SJSA1 (cell line): ENCODE results near the gene KNOP1. TPM values are rescaled to one million over a fixed set of nuclear protein-coding genes. Genes with fewer than 3 reads are reported as not detected.

Experiments
- DNase-seq, 2 experiments: peaks; one replicate each; pipeline ENCODE4 v3.0.0-alpha.2; 2015 to 2020; ENCODE audit warnings: low spot score in 2 of 2, low read depth in 1 of 2
- H3K27ac ChIP-seq: fragments of 250-450 bp; sonication (Bioruptor Pico); 2 replicates; pipeline ENCODE4 v1.5.1; 2020; ENCODE audit warnings: mild to moderate bottlenecking, moderate library complexity
- H3K27me3 ChIP-seq: fragments of 250-450 bp; sonication (Bioruptor Pico); replicated peaks from 2 replicates; pipeline ENCODE4 v1.5.1; 2020; ENCODE audit warnings: mild to moderate bottlenecking, moderate library complexity
- H3K36me3 ChIP-seq: fragments of 250-450 bp; sonication (Bioruptor Pico); 2 replicates; pipeline ENCODE4 v1.5.1; 2020; ENCODE audit warnings: mild to moderate bottlenecking
- H3K4me1 ChIP-seq: fragments of 250-450 bp; sonication (Bioruptor Pico); replicated peaks from 2 replicates; pipeline ENCODE4 v1.6.1; 2021; ENCODE audit warnings: mild to moderate bottlenecking
- H3K4me3 ChIP-seq: fragments of 250-450 bp; sonication (Bioruptor Pico); 2 replicates; pipeline ENCODE4 v1.5.1; 2020; ENCODE audit warnings: mild to moderate bottlenecking
- H3K9me3 ChIP-seq: fragments of 250-450 bp; sonication (Bioruptor Pico); replicated peaks from 2 replicates; pipeline ENCODE4 v1.5.1; 2020; ENCODE audit warnings: mild to moderate bottlenecking
- total RNA-seq: library from RNA; depleted of rRNA; stranded (reverse); fragments of >200 nt; shearing (Covaris generic); gene quantifications from 2 replicates; pipeline ENCODE4 v1.2.3, GENCODE V29; 2014; rRNA removed

Gene KNOP1, protein sequence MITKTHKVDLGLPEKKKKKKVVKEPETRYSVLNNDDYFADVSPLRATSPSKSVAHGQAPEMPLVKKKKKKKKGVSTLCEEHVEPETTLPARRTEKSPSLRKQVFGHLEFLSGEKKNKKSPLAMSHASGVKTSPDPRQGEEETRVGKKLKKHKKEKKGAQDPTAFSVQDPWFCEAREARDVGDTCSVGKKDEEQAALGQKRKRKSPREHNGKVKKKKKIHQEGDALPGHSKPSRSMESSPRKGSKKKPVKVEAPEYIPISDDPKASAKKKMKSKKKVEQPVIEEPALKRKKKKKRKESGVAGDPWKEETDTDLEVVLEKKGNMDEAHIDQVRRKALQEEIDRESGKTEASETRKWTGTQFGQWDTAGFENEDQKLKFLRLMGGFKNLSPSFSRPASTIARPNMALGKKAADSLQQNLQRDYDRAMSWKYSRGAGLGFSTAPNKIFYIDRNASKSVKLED
- total RNA-seq: 23.1 and 46.2 TPM in 2 replicates

DNA sequence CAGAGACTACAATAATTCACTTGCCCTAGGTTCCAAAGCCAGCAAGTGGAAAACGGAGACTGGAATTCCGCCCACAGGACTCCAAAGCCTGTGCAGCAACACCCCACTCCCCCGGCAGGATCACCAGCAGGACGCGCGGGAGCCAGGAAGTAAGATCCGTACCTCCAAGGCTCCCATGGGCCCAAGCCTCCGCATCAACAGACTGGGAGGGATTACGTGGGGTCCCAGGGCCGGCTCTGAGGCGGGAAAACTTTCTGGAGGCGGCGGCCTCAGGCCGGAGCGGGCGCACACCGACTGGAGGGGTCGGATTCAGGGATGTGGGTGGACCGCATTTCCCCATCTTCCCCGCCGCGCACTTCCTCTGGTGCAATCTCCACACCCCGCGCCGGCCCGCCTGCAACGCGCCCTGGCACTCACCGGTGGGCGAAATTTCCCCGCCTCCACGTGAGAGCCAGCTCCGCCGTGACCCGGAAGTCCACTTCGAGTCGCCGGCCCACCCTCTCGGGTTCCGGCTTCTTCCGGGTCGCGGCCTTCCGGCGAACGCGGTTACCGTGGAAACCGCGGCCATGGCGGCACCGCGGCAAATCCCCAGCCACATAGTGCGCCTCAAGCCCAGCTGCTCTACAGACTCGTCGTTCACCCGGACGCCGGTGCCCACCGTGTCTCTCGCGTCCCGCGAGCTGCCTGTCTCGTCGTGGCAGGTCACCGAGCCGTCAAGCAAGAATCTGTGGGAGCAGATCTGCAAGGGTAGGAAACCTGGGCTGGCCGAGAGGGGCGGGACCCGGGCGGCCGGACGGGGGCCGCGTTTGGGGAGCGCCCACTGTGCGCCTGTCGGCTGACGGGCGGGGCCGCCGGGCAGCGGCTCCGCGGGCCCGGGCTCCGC lies at the start of gene KNOP1, which contains the start of gene IQCK:
Gene KNOP1 (minus strand): TSS at position 487 of the 883 bp plus-strand sequence. CDS start 3,192 bp downstream, outside the sequence.
Gene IQCK (plus strand): TSS at position 531 of the 883 bp plus-strand sequence. CDS start 36 bp downstream, at position 567.
- H3K27me3 ChIP-seq: no peaks in the 10 kb centered on the region
- peak; percentile 90 to 91 for DNase-seq
- peak within 1 kb of the TSS; percentile 76 for H3K27ac ChIP-seq
- H3K36me3 ChIP-seq: peaks cover 32% of the 10 kb centered on the region
- H3K4me1 ChIP-seq: peaks cover 14% of the 10 kb centered on the region
- H3K4me3 ChIP-seq: peak within 1 kb of the TSS; percentile 89
- no peaks in the 10 kb centered on the region for H3K9me3 ChIP-seq

DNA sequence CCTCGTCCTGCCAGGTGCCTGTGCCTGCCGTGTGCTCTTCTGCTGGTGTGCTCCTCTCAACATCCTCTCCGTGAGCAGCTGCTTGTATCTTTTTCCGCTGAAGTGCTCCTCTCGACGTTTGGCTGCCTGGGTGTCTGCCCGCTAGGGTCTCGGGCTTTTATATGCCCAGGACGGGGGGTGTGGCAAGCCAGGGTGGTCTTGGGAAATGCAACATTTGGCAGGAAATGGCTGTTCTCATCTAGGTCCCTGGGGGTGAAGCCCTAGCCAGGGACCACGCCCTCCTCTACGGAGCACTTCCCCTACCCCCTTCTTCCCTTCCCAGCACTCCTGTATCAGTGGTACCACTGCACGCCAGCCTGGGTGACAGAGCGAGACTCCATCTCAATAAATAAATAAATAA lies 49.5 kb upstream of the KNOP1 start:
- no peak overlapping the region for H3K4me3 ChIP-seq
- no peak overlapping the region for H3K27ac ChIP-seq
- H3K36me3 ChIP-seq: no peaks in the 10 kb centered on the region
- no peaks in the 10 kb centered on the region for H3K27me3 ChIP-seq
- no peaks in the 10 kb centered on the region for H3K4me1 ChIP-seq
- DNase-seq: peak in 1 of 2 experiments; percentile 31
- H3K9me3 ChIP-seq: no peaks in the 10 kb centered on the region

DNA sequence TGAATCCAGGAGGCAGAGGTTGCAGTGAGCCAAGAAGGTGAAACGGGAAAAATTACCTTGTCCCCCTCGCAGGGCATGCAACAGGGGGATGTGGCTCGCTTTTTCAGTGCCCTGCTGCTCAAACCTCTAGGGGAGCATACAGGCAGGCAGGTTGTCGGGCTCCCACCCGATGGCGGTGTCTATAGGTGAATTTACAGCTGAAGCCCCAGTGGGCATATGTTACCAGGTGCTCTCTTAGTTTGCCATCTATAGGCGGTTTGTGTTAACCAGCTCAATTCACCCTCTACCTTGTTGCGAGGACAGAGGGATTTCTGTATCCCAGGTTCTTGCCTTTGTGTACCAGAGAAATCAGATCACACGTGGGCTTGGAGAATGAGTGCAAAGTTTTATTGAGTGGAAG lies 49.0 kb upstream of the KNOP1 start:
- no peaks in the 10 kb centered on the region for H3K4me1 ChIP-seq
- no peaks in the 10 kb centered on the region for H3K9me3 ChIP-seq
- no peaks in the 10 kb centered on the region for H3K36me3 ChIP-seq
- H3K27ac ChIP-seq: no peak overlapping the region
- no peak overlapping the region for H3K4me3 ChIP-seq
- no peaks in the 10 kb centered on the region for H3K27me3 ChIP-seq
- DNase-seq: no peak

DNA sequence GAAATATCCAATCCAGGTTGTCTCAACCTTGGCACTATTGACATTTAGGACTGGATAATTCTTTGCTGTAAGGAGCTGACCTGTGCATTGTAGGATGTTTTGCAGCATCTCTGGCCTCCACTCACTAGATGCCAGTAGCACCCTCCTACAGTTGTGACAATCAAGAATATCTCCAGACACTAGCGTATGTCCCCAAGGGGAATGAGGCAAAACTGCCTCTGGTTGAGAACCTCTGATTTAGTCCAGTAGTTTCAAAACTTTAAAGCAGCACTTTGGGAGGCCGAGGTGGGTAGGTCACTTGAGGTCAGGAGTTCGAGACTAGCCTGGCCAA lies 48.5 kb upstream of the KNOP1 start:
- no peak overlapping the region for H3K27ac ChIP-seq
- no peaks in the 10 kb centered on the region for H3K36me3 ChIP-seq
- no peak for DNase-seq
- no peak overlapping the region for H3K4me3 ChIP-seq
- no peaks in the 10 kb centered on the region for H3K9me3 ChIP-seq
- no peaks in the 10 kb centered on the region for H3K27me3 ChIP-seq
- H3K4me1 ChIP-seq: no peaks in the 10 kb centered on the region

DNA sequence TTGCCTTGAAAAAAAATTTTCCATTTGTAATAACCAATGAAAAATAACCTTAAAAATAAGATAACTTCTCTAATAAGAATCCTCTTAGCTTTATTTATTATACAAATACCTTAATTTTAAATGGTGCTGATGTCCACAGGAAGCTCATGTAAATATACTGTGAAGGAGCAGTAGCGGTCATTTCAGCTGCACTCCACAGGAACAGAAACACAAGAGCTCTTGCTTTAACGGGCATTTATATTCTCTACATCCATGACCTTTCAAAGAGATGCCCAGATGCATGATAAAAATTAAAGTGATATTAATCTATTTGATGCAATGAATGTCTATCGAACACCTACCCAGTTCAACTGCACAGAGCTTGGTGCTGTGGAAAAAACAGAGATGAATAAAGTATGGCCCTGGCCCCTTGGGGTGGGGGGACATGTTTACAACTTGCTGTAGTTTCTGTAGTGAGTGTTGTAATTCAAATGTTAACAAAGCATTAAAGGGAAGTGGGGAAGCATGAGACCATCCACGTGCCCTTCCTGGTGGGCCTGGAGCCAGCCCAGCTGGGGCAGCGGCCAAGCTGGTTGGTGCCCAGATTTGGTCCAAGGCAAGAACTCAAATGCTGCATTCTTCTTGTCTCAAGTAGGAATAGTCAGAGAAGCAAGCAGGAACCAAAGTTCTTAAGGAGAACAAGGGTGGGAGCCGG lies 48.0 kb upstream of the KNOP1 start:
- Histone ChIP-seq H3K9me3 (no peaks in the 10 kb centered on the region), H3K27me3 (no peaks in the 10 kb centered on the region), H3K36me3 (no peaks in the 10 kb centered on the region), H3K4me3 (no peak overlapping the region), H3K27ac (no peak overlapping the region), H3K4me1 (no peaks in the 10 kb centered on the region)
- no peak for DNase-seq

DNA sequence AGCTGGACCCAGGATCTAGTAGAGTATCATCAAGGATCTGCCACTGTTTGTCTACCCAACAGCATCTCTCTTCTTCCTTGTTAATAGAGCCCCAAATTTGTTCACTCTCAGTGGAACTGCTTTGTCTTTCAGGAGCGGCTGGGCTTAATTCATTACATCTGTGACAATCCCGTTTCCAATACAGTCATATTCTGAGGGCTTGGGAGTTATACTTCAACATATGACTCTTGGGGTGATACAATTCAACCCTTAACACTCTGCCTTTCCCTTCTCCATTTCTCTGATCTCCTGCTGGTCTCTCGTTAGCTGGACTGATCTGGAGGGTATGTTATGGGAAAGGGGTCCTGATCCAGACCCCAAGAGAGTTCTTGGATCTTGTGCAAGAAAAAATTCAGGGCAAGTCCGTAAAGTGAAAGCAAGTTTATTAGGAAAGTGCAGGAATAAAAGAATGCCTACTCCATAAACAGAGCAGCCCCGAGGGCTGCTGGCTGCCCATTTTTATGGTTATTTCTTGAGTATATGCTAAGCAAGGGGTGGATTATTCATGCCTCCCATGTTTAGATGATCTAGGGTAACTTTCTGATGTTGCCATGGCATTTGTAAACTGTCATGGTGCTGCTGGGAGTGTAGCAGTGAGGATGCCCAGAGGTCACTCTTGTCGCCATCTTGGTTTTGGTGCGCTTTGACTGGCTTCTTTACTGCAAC lies 42.5 kb upstream of the KNOP1 start:
- H3K27ac ChIP-seq: no peak overlapping the region
- H3K27me3 ChIP-seq: no peaks in the 10 kb centered on the region
- H3K4me3 ChIP-seq: no peak overlapping the region
- DNase-seq: no peak
- no peaks in the 10 kb centered on the region for H3K9me3 ChIP-seq
- no peaks in the 10 kb centered on the region for H3K36me3 ChIP-seq
- peaks cover 30% of the 10 kb centered on the region for H3K4me1 ChIP-seq

DNA sequence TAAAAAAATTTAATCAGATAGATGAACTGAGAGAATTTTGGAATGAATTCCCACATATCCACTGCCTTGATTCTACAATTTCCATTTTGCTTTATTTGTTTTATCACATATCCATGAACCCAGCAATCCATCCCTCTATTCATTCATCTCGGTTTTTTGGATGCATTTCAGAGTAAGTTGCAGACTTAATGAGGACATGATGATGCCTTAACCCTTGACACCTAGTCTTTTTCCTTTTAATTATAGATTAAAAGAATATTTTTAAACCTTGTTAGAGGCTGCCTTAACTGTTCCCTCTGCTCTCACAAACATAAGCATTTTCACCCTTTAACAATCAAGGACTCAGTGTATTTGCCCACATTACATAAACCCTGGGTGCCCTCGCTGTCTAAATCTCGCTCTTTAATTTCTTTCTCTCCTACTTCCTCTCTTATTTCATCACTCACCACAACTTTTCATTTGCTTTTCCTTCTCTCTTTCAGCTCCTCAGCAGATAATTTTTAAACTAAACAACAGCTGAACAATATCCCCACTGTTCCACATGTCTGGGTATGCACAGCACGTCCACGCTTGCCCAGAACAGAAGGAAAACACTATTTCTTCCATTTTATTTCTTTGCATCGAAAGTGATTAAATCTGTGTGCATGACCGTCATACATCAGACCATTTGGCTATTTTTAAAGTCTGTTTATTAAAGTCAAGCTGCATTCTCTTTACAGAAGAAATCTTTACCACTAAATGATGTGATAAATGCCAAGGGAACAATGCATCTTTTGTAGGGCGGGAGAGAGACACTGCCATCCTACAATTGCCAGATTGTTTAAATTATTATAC lies 40.0 kb upstream of the KNOP1 start:
- Histone ChIP-seq H3K36me3 (no peaks in the 10 kb centered on the region), H3K27ac (peak overlapping the region; percentile 39), H3K9me3 (no peaks in the 10 kb centered on the region), H3K4me3 (no peak overlapping the region), H3K4me1 (peaks cover 52% of the 10 kb centered on the region), H3K27me3 (no peaks in the 10 kb centered on the region)
- peak in 1 of 2 experiments; percentile 41 for DNase-seq

DNA sequence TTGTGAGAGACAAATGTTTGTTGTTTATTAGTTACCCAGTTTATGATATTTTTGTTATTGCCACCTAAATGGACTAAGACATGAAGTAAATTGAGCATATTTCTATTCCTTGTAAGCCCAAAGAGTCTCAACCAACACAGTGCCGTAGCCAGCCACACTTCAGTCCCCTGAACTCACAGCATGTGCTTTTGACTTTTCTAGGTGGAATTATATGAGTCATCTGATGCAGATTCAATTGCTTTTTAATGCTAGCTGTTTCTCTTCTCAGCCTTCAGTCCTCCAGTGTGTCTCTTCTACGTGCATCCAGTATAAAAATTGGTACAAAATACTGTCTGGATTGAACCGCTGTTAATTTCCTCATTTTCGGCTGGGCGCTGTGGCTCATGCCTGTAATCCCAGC lies 39.0 kb upstream of the KNOP1 start:
- H3K4me3 ChIP-seq: no peak overlapping the region
- no peaks in the 10 kb centered on the region for H3K27me3 ChIP-seq
- peak in 1 of 2 experiments; percentile 38 for DNase-seq
- peaks cover 52% of the 10 kb centered on the region for H3K4me1 ChIP-seq
- no peaks in the 10 kb centered on the region for H3K36me3 ChIP-seq
- no peak overlapping the region for H3K27ac ChIP-seq
- H3K9me3 ChIP-seq: no peaks in the 10 kb centered on the region

DNA sequence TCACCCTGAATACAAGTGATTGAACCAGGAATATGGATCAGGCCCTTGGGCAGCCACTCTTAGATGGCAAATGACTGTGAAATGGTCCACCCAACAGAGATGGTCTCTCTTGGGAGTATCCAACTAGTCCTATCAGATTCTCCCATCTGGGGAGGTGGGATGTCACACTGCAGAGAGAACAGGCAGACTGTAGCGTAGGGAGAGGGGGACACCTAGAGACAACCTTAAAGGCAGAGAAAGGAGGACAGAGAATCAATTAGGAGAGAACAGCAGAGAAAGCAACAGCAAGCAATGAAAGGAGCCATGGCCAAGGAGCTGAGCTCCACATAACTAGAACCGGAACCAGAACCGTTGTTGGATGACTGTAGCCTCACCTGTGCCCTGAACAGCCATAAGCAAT lies 37.2 kb upstream of the KNOP1 start:
- Histone ChIP-seq H3K27me3 (no peaks in the 10 kb centered on the region), H3K4me1 (peaks cover 52% of the 10 kb centered on the region), H3K9me3 (no peaks in the 10 kb centered on the region), H3K4me3 (no peak overlapping the region), H3K27ac (peak overlapping the region; percentile 83), H3K36me3 (no peaks in the 10 kb centered on the region)
- DNase-seq: no peak

DNA sequence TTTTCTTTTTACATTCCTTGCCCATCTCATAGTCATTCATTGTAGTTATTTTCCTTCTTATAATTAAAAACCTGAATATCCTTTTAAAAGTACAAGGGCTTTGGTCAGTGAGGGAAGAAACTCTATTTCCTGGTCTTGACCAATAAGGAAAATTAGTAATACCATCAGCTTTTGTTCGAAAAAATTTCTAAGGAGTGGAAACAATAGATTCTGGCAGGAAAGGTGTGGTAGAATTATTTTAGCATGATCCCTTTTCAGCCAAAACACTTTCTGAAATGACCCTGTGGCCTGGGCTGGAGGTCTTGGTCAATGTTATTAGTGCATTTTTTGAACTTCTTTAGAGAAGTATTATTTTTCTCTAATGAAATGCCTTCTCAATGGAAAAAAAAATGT lies 36.6 kb upstream of the KNOP1 start:
- peaks cover 52% of the 10 kb centered on the region for H3K4me1 ChIP-seq
- no peaks in the 10 kb centered on the region for H3K36me3 ChIP-seq
- no peaks in the 10 kb centered on the region for H3K27me3 ChIP-seq
- DNase-seq: no peak
- H3K27ac ChIP-seq: peak overlapping the region; percentile 83
- H3K4me3 ChIP-seq: no peak overlapping the region
- H3K9me3 ChIP-seq: no peaks in the 10 kb centered on the region

DNA sequence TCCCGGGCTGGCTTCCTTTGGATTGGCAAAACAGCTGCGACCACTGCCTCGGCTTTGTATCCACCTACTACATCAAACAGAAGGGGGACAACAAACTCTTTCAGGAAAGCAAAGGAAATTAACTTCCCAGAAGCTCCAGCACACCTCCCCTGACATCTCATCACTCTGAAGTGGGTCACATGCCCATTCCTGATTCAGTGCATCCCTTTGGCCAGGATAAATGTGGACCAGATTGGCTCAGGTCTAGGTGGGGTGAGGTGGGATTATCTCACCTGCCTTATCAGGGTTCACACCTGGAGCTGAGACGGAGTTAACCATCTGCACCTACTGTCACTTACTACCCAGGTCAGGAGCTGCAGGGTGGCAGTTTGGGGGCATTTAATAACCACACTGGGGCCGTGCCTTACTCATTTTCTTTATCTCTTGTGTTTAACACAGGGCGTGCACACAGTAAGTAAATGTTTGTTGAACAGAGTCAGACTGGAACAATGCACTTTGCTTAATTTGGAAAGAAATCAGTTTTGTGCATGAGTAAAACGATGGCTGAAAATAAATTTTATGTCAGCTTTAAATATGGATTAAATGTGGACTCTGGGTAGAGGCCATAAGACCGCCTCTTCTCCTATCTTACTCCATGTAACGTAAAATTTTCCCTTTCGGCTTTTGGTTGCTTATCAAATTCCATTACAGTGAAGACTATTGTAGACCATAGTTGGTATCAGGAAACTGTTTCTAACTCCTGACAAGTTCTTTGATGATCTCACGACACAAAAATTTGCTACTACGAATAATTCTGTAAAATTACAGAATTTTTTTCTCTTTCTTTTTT lies 36.0 kb upstream of the KNOP1 start:
- no peaks in the 10 kb centered on the region for H3K27me3 ChIP-seq
- peak overlapping the region; percentile 83 for H3K27ac ChIP-seq
- no peaks in the 10 kb centered on the region for H3K9me3 ChIP-seq
- H3K4me3 ChIP-seq: no peak overlapping the region
- peak in 1 of 2 experiments; percentile 86 for DNase-seq
- no peaks in the 10 kb centered on the region for H3K36me3 ChIP-seq
- peaks cover 56% of the 10 kb centered on the region for H3K4me1 ChIP-seq
